NCI-H774 (cell line): ENCODE results near the gene SPO11.

Source experiments
- DNase-seq: peaks from one replicate; lab custom pipeline; 2025; lab: John Stamatoyannopoulos, UW

SPO11 gene

GRCh38 chr20:57310821-57311514 is 18.6 kb upstream of the SPO11 start:
- DNase-seq, result no peak

- no peak for DNase-seq
Measured at GRCh38 chr20:57312138-57312537, 17.5 kb upstream of the SPO11 start.

- DNase-seq, result no peak
Measured at GRCh38 chr20:57313230-57313629, 16.4 kb upstream of the SPO11 start.

GRCh38 chr20:57313951-57314350 is 15.7 kb upstream of the SPO11 start:
- no peak for DNase-seq

GRCh38 chr20:57315083-57315975 is 14.3 kb upstream of the SPO11 start:
- DNase-seq, result no peak

- no peak for DNase-seq
Measured at GRCh38 chr20:57315976-57316480, 13.6 kb upstream of the SPO11 start.

GRCh38 chr20:57316795-57317201 is 12.8 kb upstream of the SPO11 start:
- no peak for DNase-seq

GRCh38 chr20:57317316-57317788 is 12.3 kb upstream of the SPO11 start:
- no peak for DNase-seq

GRCh38 chr20:57317789-57318371 is 11.7 kb upstream of the SPO11 start:
- DNase-seq, result no peak

GRCh38 chr20:57319584-57319983 is 10.0 kb upstream of the SPO11 start:
- DNase-seq, result no peak

- DNase-seq, result no peak
Measured at GRCh38 chr20:57320358-57320757, 9.2 kb upstream of the SPO11 start.

- no peak for DNase-seq
Measured at GRCh38 chr20:57321142-57321541, 8.5 kb upstream of the SPO11 start.

GRCh38 chr20:57322476-57322875 is 7.1 kb upstream of the SPO11 start:
- no peak for DNase-seq

GRCh38 chr20:57323034-57323433 is 6.6 kb upstream of the SPO11 start:
- no peak for DNase-seq

- DNase-seq, result no peak
Measured at GRCh38 chr20:57325632-57326356, 3.8 kb upstream of the SPO11 start.

- no peak for DNase-seq
Measured at GRCh38 chr20:57326667-57327455, 2.7 kb upstream of the SPO11 start.

- DNase-seq, result no peak
Measured at GRCh38 chr20:57327820-57328219, 1.8 kb upstream of the SPO11 start.

- DNase-seq, result no peak
Measured at GRCh38 chr20:57330998-57331397, 1.4 kb downstream of the SPO11 start.

GRCh38 chr20:57332105-57333089 is 2.8 kb downstream of the SPO11 start:
- DNase-seq, result no peak

GRCh38 chr20:57335392-57335791 is 5.8 kb downstream of the SPO11 start:
- DNase-seq, result no peak
